ENCODE measurements around the gene ZNF490. TPM values are rescaled to one million over a fixed set of nuclear protein-coding genes. Genes with fewer than 3 reads are reported as not detected.

Gene ZNF490
- total RNA-seq: 3.2 and 9.9 TPM in 2 replicates

GRCh38 chr19:12610540-12611360 is at the start of gene ZNF490, which contains the start of gene ZNF791:
TSS of gene ZNF490 (minus strand) at chr19:12610813. CDS start at chr19:12610680, 133 bp downstream.
TSS of gene ZNF791 (plus strand) at chr19:12610920. CDS start at chr19:12611080, 160 bp downstream.

GRCh38 chr19:12551060-12551832 is 59.4 kb downstream of the ZNF490 start, which contains the start of gene ZNF564:
TSS of gene ZNF564 (minus strand) at chr19:12551482. CDS start at chr19:12551332, 150 bp downstream.

Other genes with a start within 250 kb of the ZNF490 start
- 2.3 and 2.9 TPM in 2 replicates for gene ZNF442, start 245.1 kb downstream of the ZNF490 start, total RNA-seq
- 5.2 and 7.0 TPM in 2 replicates for gene ZNF799, start 209.5 kb downstream of the ZNF490 start, total RNA-seq
- 4.0 and 9.0 TPM in 2 replicates for gene ZNF443, start 169.8 kb downstream of the ZNF490 start, total RNA-seq
- 2.3 and 3.5 TPM in 2 replicates for gene ZNF709, start 126.0 kb downstream of the ZNF490 start, total RNA-seq
- 5.8 and 9.8 TPM in 2 replicates for gene ZNF564, start 59.3 kb downstream of the ZNF490 start, total RNA-seq
- gene ZNF791, start 107 bp upstream of the ZNF490 start, total RNA-seq: 9.4 and 14.3 TPM in 2 replicates
- gene MAN2B1, start 55.9 kb upstream of the ZNF490 start, total RNA-seq: 31.2 and 64.0 TPM in 2 replicates
- 10.0 and 12.6 TPM in 2 replicates for gene WDR83, start 56.0 kb upstream of the ZNF490 start, total RNA-seq
- gene DHPS, start 71.1 kb upstream of the ZNF490 start, total RNA-seq: 49.7 and 50.5 TPM in 2 replicates
- not detected in 2 replicates for gene GNG14, start 77.2 kb upstream of the ZNF490 start, total RNA-seq
- gene FBXW9, start 85.8 kb upstream of the ZNF490 start, total RNA-seq: 4.4 and 5.5 TPM in 2 replicates
- 20.9 and 53.7 TPM in 2 replicates for gene TNPO2, start 113.1 kb upstream of the ZNF490 start, total RNA-seq
- gene TRIR, start 123.9 kb upstream of the ZNF490 start, total RNA-seq: 142 and 167 TPM in 2 replicates
- 66.6 and 79.8 TPM in 2 replicates for gene GET3, start 126.7 kb upstream of the ZNF490 start, total RNA-seq
- gene BEST2, start 141.0 kb upstream of the ZNF490 start, total RNA-seq: not detected in 2 replicates
- 7.4 and 19.0 TPM in 2 replicates for gene HOOK2, start 164.7 kb upstream of the ZNF490 start, total RNA-seq
- gene JUNB, start 180.7 kb upstream of the ZNF490 start, total RNA-seq: 36.8 and 49.2 TPM in 2 replicates
- 164 and 210 TPM in 2 replicates for gene PRDX2, start 191.0 kb upstream of the ZNF490 start, total RNA-seq
- gene THSD8, start 191.3 kb upstream of the ZNF490 start, total RNA-seq: not detected in 2 replicates
- gene RNASEH2A, start 195.8 kb upstream of the ZNF490 start, total RNA-seq: 19.6 and 25.7 TPM in 2 replicates
- not detected in 2 replicates for gene RTBDN, start 223.8 kb upstream of the ZNF490 start, total RNA-seq
- 0.16 and 1.0 TPM in 2 replicates for gene MAST1, start 227.7 kb upstream of the ZNF490 start, total RNA-seq

Data from bladder microvascular endothelial cell (primary cell).